OCI-LY7 (cell line): ENCODE measurements around the gene PTPRJ. TPM values are rescaled to one million over a fixed set of nuclear protein-coding genes. Genes with fewer than 3 reads are reported as not detected.

Source experiments
- BruUV-seq: library from RNA; stranded (reverse); fragments of 400-500 nt; replicated peaks from 2 replicates; lab custom pipeline; 2021; lab: Mats Ljungman, UMichigan
- CTCF ChIA-PET: fragments of 300-600 bp; sonication (Branson Sonifier 250); formaldehyde crosslinking; loops from one replicate; lab custom pipeline; 2022; ENCODE audit warnings: antibody characterized with exemption; ENCODE audit not compliant: unreplicated experiment; lab: Charles Lee
- POLR2A ChIA-PET: fragments of 300-600 bp; sonication (Branson Sonifier 250); formaldehyde crosslinking; loops from one replicate; lab custom pipeline; 2022; ENCODE audit warnings: antibody characterized with exemption; lab: Charles Lee
- DNase-seq: peaks from one replicate; pipeline ENCODE4 v3.0.0-alpha.2; 2015; ENCODE audit warnings: low spot score
- H2AFZ ChIP-seq: fragments of 200-600 bp; sonication (generic), shearing (Covaris generic); 2 replicates; pipeline ENCODE4 v1.6.1; 2014; ENCODE audit warnings: mild to moderate bottlenecking, antibody characterized with exemption, low read length, moderate library complexity
- H3K27ac ChIP-seq: fragments of 200-600 bp; sonication (generic); 2 replicates; pipeline ENCODE4 v1.5.1; 2014; ENCODE audit warnings: mixed run types, low read depth, mild to moderate bottlenecking, moderate library complexity, low read length, inconsistent platforms; ENCODE audit not compliant: poor library complexity, severe bottlenecking
- H3K36me3 ChIP-seq: fragments of 200-600 bp; sonication (generic); 2 replicates; pipeline ENCODE4 v1.6.1; 2014; ENCODE audit warnings: mild to moderate bottlenecking, antibody characterized with exemption, low read length, moderate library complexity, mixed read lengths; ENCODE audit not compliant: insufficient read depth
- H3K4me1 ChIP-seq: fragments of 200-600 bp; sonication (generic); 2 replicates; pipeline ENCODE4 v1.5.1; 2014; ENCODE audit warnings: mild to moderate bottlenecking, low read length; ENCODE audit not compliant: insufficient read depth, poor library complexity, severe bottlenecking
- H3K4me2 ChIP-seq: fragments of 200-600 bp; sonication (generic); 2 replicates; pipeline ENCODE4 v1.6.1; 2014; ENCODE audit warnings: mild to moderate bottlenecking, low read length
- H3K4me3 ChIP-seq: fragments of 200-600 bp; sonication (generic); 2 replicates; pipeline ENCODE4 v1.5.1; 2014; ENCODE audit warnings: mild to moderate bottlenecking, low read depth, low read length; ENCODE audit not compliant: poor library complexity, severe bottlenecking
- H3K79me2 ChIP-seq: fragments of 200-600 bp; sonication (generic); 2 replicates; pipeline ENCODE4 v1.6.1; 2016; ENCODE audit warnings: low read depth, mild to moderate bottlenecking, low read length, moderate library complexity, mixed read lengths; ENCODE audit not compliant: insufficient read depth
- H3K9me2 ChIP-seq: fragments of 200-600 bp; sonication (generic); 2 replicates; pipeline ENCODE4 v1.6.1; 2016; ENCODE audit warnings: mild to moderate bottlenecking, low read length, mixed read lengths; ENCODE audit not compliant: insufficient read depth
- H3K9me3 ChIP-seq: fragments of 200-600 bp; sonication (generic); 2 replicates; pipeline ENCODE4 v1.6.1; 2014; ENCODE audit warnings: mild to moderate bottlenecking, mixed run types, low read length, mixed read lengths
- H4K20me1 ChIP-seq: fragments of 200-600 bp; sonication (generic); 2 replicates; pipeline ENCODE4 v1.6.1; 2014; ENCODE audit warnings: mild to moderate bottlenecking, antibody characterized with exemption, low read length, moderate library complexity, mixed read lengths; ENCODE audit not compliant: insufficient read depth
- EZH2phosphoT487 ChIP-seq: fragments of 200-600 bp; sonication (generic); IDR thresholded peaks from 2 replicates; pipeline ENCODE4 v1.6.1; 2018; ENCODE audit warnings: low read depth, borderline replicate concordance, mild to moderate bottlenecking, mixed run types, antibody characterized with exemption, low read length, moderate library complexity, mixed read lengths
- intact Hi-C: fragments of 100-400 bp; cut with micrococcal nuclease; formaldehyde crosslinking; loops from one replicate; pipeline ENCODE4 v1.10.0; 2022; ENCODE audit not compliant: unreplicated experiment
- total RNA-seq, 2 experiments: library from RNA; depleted of rRNA in 1 of 2; stranded (reverse); fragments of >200 nt in 1 of 2; shearing (Covaris generic) in 1 of 2; gene quantifications; 2 replicates each; pipeline ENCODE4 v1.2.3, GENCODE V29; 2014 to 2022
- TF ChIP-seq, protein P1 (sequence below): fragments of 200-600 bp; sonication (generic); conservative IDR thresholded peaks from 2 replicates; pipeline ENCODE4 v1.5.1; 2014; ENCODE audit warnings: mild to moderate bottlenecking, antibody characterized with exemption, low read length, moderate library complexity, mixed read lengths

The PTPRJ gene
- total RNA-seq, 2 experiments from 2014 or later = 5.4 to 28.3 TPM

DNA sequence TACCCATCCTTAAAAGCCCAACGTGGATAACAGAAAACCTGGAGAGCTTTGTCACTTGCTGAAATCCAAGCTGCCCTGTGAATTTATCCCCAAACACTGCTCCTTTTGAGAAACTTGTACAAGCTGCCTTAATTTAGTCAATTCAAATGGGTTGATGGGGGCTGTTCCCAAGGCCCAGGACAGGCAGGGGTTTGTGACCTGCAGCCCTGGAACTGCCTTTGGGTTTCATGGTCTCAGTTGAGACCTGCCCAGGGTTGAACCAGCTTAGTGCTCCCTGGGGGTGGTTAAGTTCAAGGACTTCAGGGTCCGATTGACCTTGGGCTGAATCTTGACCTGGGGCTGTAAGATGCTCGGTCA is 124.2 kb downstream of the PTPRJ start:
- no peaks in the 10 kb centered on the region for H3K9me3 ChIP-seq
- peaks cover 7% of the 10 kb centered on the region; the same call in 1 of the 2 replicates for H4K20me1 ChIP-seq
- H3K4me3 ChIP-seq = no peak overlapping the region
- H2AFZ ChIP-seq = no peak overlapping the region
- H3K79me2 ChIP-seq = peaks cover 8% of the 10 kb centered on the region; the same call in 1 of the 2 replicates
- intact Hi-C loops = no loop called here
- H3K36me3 ChIP-seq = no peaks in the 10 kb centered on the region
- H3K4me2 ChIP-seq = peak overlapping the region; percentile 91
- DNase-seq = no peak
- BruUV-seq = no TSS peak
- no peak overlapping the region for H3K27ac ChIP-seq
- CTCF ChIA-PET = interaction anchor here (0.9 to 1.3 kb wide), 2 partner anchors 11 to 53 kb away, joined by 3 to 5 read pairs; no protein-coding TSS in a partner anchor
- POLR2A ChIA-PET = interaction anchor here (0.6 to 2.3 kb wide), 8 partner anchors 9 to 168 kb away, joined by 3 to 7 read pairs (median 4); no protein-coding TSS in a partner anchor
- peaks cover 93% of the 10 kb centered on the region for H3K4me1 ChIP-seq
- no peak for TF ChIP-seq EZH2phosphoT487
- TF ChIP-seq, protein P1, sequence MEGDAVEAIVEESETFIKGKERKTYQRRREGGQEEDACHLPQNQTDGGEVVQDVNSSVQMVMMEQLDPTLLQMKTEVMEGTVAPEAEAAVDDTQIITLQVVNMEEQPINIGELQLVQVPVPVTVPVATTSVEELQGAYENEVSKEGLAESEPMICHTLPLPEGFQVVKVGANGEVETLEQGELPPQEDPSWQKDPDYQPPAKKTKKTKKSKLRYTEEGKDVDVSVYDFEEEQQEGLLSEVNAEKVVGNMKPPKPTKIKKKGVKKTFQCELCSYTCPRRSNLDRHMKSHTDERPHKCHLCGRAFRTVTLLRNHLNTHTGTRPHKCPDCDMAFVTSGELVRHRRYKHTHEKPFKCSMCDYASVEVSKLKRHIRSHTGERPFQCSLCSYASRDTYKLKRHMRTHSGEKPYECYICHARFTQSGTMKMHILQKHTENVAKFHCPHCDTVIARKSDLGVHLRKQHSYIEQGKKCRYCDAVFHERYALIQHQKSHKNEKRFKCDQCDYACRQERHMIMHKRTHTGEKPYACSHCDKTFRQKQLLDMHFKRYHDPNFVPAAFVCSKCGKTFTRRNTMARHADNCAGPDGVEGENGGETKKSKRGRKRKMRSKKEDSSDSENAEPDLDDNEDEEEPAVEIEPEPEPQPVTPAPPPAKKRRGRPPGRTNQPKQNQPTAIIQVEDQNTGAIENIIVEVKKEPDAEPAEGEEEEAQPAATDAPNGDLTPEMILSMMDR = no peak
- no peaks in the 10 kb centered on the region for H3K9me2 ChIP-seq

DNA sequence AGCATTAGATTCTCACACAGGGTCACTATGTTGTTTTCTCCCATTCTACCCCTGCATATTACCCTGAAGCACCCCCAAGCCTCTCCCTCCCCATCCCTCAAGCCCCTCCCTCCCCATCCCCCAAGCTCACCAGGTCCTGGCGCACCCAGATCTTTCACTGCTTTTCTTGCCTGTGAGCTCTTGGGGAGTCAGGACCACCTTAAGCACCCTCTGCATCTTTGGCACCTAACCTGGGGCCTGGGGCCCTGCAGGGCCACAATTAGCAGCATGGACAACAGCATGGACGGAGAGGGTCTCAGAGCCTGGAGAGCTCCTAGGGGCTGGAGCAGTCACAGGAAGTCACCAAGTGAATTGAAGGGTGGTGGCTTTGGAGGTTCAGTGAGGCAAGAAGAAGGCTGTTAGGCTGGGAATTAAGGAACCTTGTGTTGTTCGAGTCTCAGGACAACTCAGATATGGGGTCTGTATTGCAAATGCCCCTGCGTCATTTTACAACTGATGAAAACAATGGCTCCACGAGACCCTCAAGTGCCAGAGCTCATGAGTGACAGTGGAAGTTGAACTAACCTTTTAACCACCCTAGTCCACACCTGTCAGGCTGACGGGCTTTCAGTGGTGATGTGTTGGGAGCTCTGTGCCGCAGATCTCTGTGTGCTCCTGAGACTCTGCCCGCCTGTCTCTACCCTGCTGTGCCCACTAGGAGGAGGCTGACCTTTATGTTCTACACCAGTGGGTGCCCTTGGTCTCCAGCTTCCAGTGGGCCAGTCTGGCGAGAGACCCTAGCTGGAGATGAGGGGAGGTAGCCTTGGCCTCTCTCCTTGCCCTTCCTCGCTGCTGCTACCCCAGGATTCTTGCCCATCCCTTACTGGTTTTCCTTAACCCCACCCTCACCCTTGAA is 125.0 kb downstream of the PTPRJ start:
- no TSS peak for BruUV-seq
- Histone ChIP-seq H3K79me2 (peaks cover 8% of the 10 kb centered on the region; the same call in 1 of the 2 replicates), H3K4me2 (peak overlapping the region; percentile 91), H3K4me3 (peak overlapping the region; percentile 56), H3K36me3 (no peaks in the 10 kb centered on the region), H3K9me2 (no peaks in the 10 kb centered on the region), H3K9me3 (no peaks in the 10 kb centered on the region), H3K4me1 (peaks cover 90% of the 10 kb centered on the region), H2AFZ (peak overlapping the region; percentile 14; the same call in 1 of the 2 replicates), H3K27ac (peak overlapping the region; percentile 71), H4K20me1 (peaks cover 4% of the 10 kb centered on the region; the same call in 1 of the 2 replicates)
- ChIA-PET POLR2A (interaction anchor here (0.6 to 2.3 kb wide), 12 partner anchors 10 to 248 kb away, joined by 3 to 7 read pairs (median 4); no protein-coding TSS in a partner anchor), CTCF (interaction anchor here (0.9 to 1.3 kb wide), 4 partner anchors 12 to 171 kb away, joined by 3 to 6 read pairs (median 4); no protein-coding TSS in a partner anchor)
- intact Hi-C loops = loop anchor here (5.0 kb wide), 1 partner anchor 123 kb away; the partner anchor contains the start of gene PTPRJ
- TF ChIP-seq, protein P1 = 0 out of 2 replicates have a peak, but pooled peaks have one; percentile 31
- no peak for TF ChIP-seq EZH2phosphoT487
- peak; percentile 43 for DNase-seq
